IgD-negative memory B cell (primary cell): Measurements from ENCODE around the gene ELANE. TPM values are rescaled to one million over a fixed set of nuclear protein-coding genes. Genes with fewer than 3 reads are reported as not detected.
A peak's percentile ranks its signal among the peaks of the same experiment; 100 is the strongest.

Source experiments
- H3K27ac Mint-ChIP-seq, 3 donors: one replicate each; pipeline ENCODE4 v1.8.0; 2020 to 2022; ENCODE audit warnings: mild to moderate bottlenecking in 3 of 3, mixed read lengths in 3 of 3, moderate library complexity in 1 of 3
- H3K27me3 Mint-ChIP-seq: one replicate; pipeline ENCODE4 v1.8.0; 2021; ENCODE audit warnings: mixed read lengths
- H3K36me3 Mint-ChIP-seq: one replicate; pipeline ENCODE4 v1.8.0; 2020; ENCODE audit warnings: mild to moderate bottlenecking, mixed read lengths
- H3K4me1 Mint-ChIP-seq, 3 donors: one replicate each; pipeline ENCODE4 v1.8.0; 2020 to 2022; ENCODE audit warnings: mixed read lengths in 3 of 3, mild to moderate bottlenecking in 1 of 3
- H3K4me3 Mint-ChIP-seq, 4 donors: one replicate each; pipeline ENCODE4 v1.8.0; 2020 to 2022; ENCODE audit warnings: mild to moderate bottlenecking in 4 of 4, mixed read lengths in 4 of 4, moderate library complexity in 3 of 4
- H3K9me3 Mint-ChIP-seq, 3 donors: one replicate each; pipeline ENCODE4 v1.8.0; 2020 to 2021; ENCODE audit warnings: mixed read lengths in 3 of 3, mild to moderate bottlenecking in 1 of 3
- polyA plus RNA-seq: library from polyadenylated mRNA; unstranded; fragments of 300-500 nt; fragmentation: Illumina TruSeq; gene quantifications from one replicate; pipeline ENCODE4 v1.2.3, GENCODE V29; 2021

Gene ELANE
- polyA plus RNA-seq = not detected

DNA sequence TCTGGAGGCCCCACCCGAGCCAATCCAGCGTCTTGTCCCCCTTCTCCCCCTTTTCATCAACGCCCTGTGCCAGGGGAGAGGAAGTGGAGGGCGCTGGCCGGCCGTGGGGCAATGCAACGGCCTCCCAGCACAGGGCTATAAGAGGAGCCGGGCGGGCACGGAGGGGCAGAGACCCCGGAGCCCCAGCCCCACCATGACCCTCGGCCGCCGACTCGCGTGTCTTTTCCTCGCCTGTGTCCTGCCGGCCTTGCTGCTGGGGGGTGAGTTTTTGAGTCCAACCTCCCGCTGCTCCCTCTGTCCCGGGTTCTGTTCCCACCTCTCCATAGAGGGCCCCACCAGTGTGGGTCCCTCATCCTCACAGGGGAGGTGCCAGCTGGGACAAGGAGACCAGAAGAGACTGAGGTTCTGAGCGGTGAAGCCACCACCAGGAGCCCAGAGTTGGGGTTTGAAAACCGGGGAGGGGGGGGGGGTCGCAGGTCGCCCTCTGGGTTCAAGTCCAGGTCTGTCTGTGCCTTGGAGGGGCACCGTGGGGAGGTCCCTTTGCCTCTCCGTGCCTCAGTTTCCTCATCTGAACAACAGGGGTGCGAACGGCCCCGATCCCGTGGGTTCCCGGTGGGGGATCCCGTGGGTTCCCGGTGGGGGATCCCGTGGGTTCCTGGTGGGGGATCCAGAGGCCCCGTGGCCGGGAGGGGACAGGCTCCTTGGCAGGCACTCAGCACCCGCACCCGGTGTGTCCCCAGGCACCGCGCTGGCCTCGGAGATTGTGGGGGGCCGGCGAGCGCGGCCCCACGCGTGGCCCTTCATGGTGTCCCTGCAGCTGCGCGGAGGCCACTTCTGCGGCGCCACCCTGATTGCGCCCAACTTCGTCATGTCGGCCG lies at the start of gene ELANE:
Gene ELANE, plus strand, starts transcription at position 168 of the 878 bp plus-strand sequence. Its CDS starts 26 bp downstream, at position 194.
- no peak within 1 kb of the TSS for H3K4me3 Mint-ChIP-seq
- H3K27ac Mint-ChIP-seq = peak within 1 kb of the TSS in 2 of 3 donors; percentile 39 to 48
- H3K36me3 Mint-ChIP-seq = peaks cover under 1% of the 10 kb centered on the region
- H3K9me3 Mint-ChIP-seq = no peaks in the 10 kb centered on the region
- H3K4me1 Mint-ChIP-seq = peaks cover 0 to 5% (median 0%) of the 10 kb centered on the region in 3 donors
- peaks cover 15% of the 10 kb centered on the region for H3K27me3 Mint-ChIP-seq

DNA sequence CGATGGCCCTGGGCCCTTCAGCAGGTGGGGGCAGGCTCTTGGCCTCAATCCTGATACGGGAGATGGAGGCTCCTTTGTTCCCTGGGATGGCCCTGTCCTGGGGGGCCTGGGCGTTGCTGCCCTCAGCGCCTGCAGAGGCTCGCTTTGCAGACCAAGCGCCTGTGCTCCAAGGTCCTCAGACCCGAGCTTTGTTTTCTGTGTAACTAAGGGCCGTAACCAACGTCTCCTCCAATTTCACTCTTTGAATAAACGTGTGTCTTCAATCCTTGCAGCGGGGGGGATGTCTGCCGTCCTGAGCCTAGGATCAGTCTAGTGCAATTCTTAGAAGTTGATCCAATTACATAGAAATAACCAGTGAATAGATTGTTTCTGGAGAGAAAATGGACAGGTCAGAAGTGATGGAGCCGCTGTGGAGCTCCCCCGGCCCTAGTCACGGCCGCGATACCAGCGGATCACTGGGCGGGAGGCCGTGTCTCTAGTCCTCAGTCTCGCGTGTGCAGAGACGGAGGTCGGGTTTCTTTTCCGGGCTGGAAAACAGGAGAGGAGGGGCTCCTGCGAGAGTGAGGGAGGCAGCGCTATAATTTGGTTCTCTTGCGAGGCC lies 49.5 kb upstream of the ELANE start:
- peak overlapping the region in 1 of 3 donors; percentile 85 for H3K27ac Mint-ChIP-seq
- H3K4me1 Mint-ChIP-seq = peaks cover 20 to 24% (median 22%) of the 10 kb centered on the region in 3 donors
- peaks cover 6% of the 10 kb centered on the region for H3K36me3 Mint-ChIP-seq

GRCh38 chr19:803099-803561 lies 49.0 kb upstream of the ELANE start:
- no peaks in the 10 kb centered on the region for H3K9me3 Mint-ChIP-seq
- peak overlapping the region in 2 of 4 donors; percentile 68 to 74 for H3K4me3 Mint-ChIP-seq
- H3K27ac Mint-ChIP-seq = peak overlapping the region in 1 of 3 donors; percentile 89
- H3K27me3 Mint-ChIP-seq = no peaks in the 10 kb centered on the region
- H3K36me3 Mint-ChIP-seq = peaks cover 9% of the 10 kb centered on the region
- peaks cover 23 to 25% (median 24%) of the 10 kb centered on the region in 3 donors for H3K4me1 Mint-ChIP-seq

More for the DNA sequence above, 49.5 kb upstream of the ELANE start:
- H3K4me3 Mint-ChIP-seq = peak overlapping the region in 1 of 4 donors; percentile 74
- H3K9me3 Mint-ChIP-seq = no peaks in the 10 kb centered on the region
- no peaks in the 10 kb centered on the region for H3K27me3 Mint-ChIP-seq

DNA sequence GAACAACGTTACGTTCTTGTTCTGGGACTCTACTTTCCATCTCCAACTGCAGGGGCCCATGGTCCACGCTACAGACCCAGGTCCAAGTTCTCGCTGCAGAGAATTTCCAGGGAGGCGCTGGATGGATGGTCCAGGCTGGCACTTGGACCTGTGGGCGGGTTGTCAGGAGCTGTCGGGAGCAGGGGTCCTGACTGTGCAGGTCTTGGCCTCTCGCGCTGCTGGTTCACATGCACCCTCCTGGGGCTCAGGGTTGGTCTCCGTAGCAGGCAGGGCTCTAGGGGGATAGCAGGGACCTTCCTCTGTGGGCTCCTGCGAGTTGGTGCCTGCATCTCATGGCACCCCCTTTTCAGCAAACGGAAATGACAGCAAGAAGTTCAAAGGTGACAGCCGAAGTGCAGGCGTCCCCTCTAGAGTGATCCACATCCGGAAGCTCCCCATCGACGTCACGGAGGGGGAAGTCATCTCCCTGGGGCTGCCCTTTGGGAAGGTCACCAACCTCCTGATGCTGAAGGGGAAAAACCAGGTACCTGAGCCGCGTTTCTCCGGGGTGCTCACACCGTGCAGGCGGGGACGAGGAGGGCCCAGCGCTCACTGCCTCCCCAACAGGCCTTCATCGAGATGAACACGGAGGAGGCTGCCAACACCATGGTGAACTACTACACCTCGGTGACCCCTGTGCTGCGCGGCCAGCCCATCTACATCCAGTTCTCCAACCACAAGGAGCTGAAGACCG lies 48.3 kb upstream of the ELANE start:
- Mint-ChIP-seq H3K9me3 (no peaks in the 10 kb centered on the region), H3K36me3 (peaks cover 9% of the 10 kb centered on the region), H3K27ac (peak overlapping the region in 2 of 3 donors; percentile 57 to 89), H3K27me3 (no peaks in the 10 kb centered on the region), H3K4me1 (peaks cover 21 to 25% (median 21%) of the 10 kb centered on the region in 3 donors), H3K4me3 (peak overlapping the region in 1 of 4 donors; percentile 53)

GRCh38 chr19:804419-805165 lies 47.5 kb upstream of the ELANE start:
- Mint-ChIP-seq H3K27me3 (no peaks in the 10 kb centered on the region), H3K27ac (peak overlapping the region in 2 of 3 donors; percentile 77 to 85), H3K4me3 (peak overlapping the region in 2 of 4 donors; percentile 26 to 41)

GRCh38 chr19:805166-805551 lies 46.9 kb upstream of the ELANE start:
- H3K4me1 Mint-ChIP-seq = peaks cover 9 to 20% (median 12%) of the 10 kb centered on the region in 3 donors
- peaks cover 9% of the 10 kb centered on the region for H3K36me3 Mint-ChIP-seq
- H3K27me3 Mint-ChIP-seq = no peaks in the 10 kb centered on the region
- peak overlapping the region in 2 of 3 donors; percentile 77 to 85 for H3K27ac Mint-ChIP-seq
- H3K9me3 Mint-ChIP-seq = no peaks in the 10 kb centered on the region
- peak overlapping the region in 1 of 4 donors; percentile 26 for H3K4me3 Mint-ChIP-seq

More at GRCh38 chr19:804419-805165, 47.5 kb upstream of the ELANE start:
- no peaks in the 10 kb centered on the region for H3K9me3 Mint-ChIP-seq
- peaks cover 9% of the 10 kb centered on the region for H3K36me3 Mint-ChIP-seq
- peaks cover 14 to 24% (median 16%) of the 10 kb centered on the region in 3 donors for H3K4me1 Mint-ChIP-seq

GRCh38 chr19:805600-806550 lies 46.2 kb upstream of the ELANE start:
- no peak overlapping the region for H3K27ac Mint-ChIP-seq
- peaks cover 11% of the 10 kb centered on the region for H3K36me3 Mint-ChIP-seq
- H3K4me3 Mint-ChIP-seq = peak overlapping the region in 1 of 4 donors; percentile 1
- H3K9me3 Mint-ChIP-seq = no peaks in the 10 kb centered on the region
- peaks cover 5 to 15% (median 8%) of the 10 kb centered on the region in 3 donors for H3K4me1 Mint-ChIP-seq
- H3K27me3 Mint-ChIP-seq = no peaks in the 10 kb centered on the region

DNA sequence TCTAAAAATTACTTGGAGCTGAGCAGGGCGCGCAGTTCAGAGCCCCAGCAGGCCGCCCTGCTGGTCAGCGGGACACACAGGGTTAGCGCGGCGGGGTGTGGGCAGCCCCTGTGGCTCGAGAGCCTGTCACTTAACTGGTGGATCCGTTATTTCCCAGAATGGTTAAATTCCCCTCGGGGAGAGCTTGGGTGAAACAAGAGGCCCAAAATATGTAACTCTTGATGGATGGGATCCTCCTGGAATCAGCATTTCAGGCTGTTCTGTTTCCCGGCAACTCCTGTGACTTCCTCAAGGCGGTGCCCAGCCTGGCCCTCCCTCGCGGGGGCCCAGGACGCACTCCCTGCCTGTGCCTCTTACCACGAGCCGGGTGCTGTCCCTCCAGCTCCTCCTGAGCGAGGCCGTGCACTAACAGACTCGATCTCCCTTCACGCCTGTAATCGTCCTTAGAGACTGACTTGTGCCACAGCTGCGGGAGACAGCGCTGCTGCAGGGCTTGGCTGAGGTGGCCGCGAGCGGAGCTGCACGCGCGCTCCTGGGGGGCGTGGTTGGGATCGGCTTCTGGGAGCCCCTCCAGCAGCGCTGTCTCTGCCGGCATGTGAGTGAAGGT lies 45.2 kb upstream of the ELANE start:
- Mint-ChIP-seq H3K27me3 (no peaks in the 10 kb centered on the region), H3K9me3 (no peaks in the 10 kb centered on the region), H3K36me3 (peaks cover 12% of the 10 kb centered on the region), H3K4me3 (peak overlapping the region in 2 of 4 donors; percentile 48 to 72), H3K4me1 (peaks cover 4 to 10% (median 5%) of the 10 kb centered on the region in 3 donors), H3K27ac (peak overlapping the region in 2 of 3 donors; percentile 59 to 96)

DNA sequence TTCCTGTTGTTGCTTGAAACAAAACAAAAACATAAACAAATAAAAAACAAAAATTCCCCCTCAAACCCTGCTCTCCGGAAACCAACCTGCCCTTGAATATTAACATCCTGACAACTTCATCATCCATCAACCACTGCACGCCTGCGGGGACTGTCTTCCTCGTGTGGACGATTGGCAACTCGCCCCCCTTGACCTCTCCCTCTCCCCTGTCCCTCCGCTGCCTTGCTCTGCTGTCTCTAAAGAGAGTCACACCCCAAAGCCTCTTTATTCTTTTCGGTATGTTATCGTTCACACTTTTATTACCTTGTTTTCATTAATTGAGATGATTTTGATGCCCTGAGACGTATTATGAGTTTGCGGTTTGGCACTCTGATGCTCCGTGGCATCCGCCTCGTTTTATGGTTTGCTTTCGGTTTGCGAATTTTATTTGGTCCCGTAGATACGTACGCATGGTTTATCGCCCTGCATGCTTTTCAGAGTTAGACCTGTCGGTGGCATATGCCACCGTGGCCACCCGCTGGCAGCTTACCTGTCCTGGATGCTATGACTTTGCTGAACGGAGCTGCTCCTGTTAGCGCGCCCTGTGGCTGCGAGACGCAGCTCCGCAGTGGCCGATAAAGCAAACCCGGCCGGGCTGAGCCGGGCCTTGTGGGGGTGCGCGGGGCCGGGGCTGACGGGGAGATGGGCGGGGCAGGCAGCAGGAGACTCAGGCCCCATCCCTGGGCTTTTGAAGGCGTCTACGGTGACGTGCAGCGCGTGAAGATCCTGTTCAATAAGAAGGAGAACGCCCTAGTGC lies 44.3 kb upstream of the ELANE start:
- Mint-ChIP-seq H3K4me1 (peaks cover 0 to 8% (median 5%) of the 10 kb centered on the region in 3 donors), H3K27me3 (no peaks in the 10 kb centered on the region), H3K4me3 (peak overlapping the region in 1 of 4 donors; percentile 72), H3K27ac (peak overlapping the region in 2 of 3 donors; percentile 71 to 96), H3K9me3 (no peaks in the 10 kb centered on the region), H3K36me3 (peaks cover 12% of the 10 kb centered on the region)

GRCh38 chr19:808423-808775 lies 43.7 kb upstream of the ELANE start:
- Mint-ChIP-seq H3K36me3 (peaks cover 12% of the 10 kb centered on the region), H3K27ac (peak overlapping the region in 1 of 3 donors; percentile 42), H3K4me1 (peaks cover 0 to 5% (median 5%) of the 10 kb centered on the region in 3 donors), H3K9me3 (no peaks in the 10 kb centered on the region), H3K4me3 (no peak overlapping the region), H3K27me3 (no peaks in the 10 kb centered on the region)

- peaks cover 15% of the 10 kb centered on the region for H3K36me3 Mint-ChIP-seq
- no peaks in the 10 kb centered on the region for H3K9me3 Mint-ChIP-seq
- H3K4me1 Mint-ChIP-seq = peaks cover 0 to 5% (median 3%) of the 10 kb centered on the region in 3 donors
- peak overlapping the region in 1 of 3 donors; percentile 53 for H3K27ac Mint-ChIP-seq
- H3K27me3 Mint-ChIP-seq = no peaks in the 10 kb centered on the region
- H3K4me3 Mint-ChIP-seq = peak overlapping the region in 1 of 4 donors; percentile 55
These were observed 41.8 kb upstream of the ELANE start for GRCh38 chr19:810077-810855.
